C4-2B (cell line): ENCODE measurements around the gene AP1AR.

ENCODE experiments used
- ZFX ChIP-seq: fragments of 450-650 bp; IDR thresholded peaks from 2 replicates; pipeline ENCODE4 v1.6.1; 2017
- TF ChIP-seq, protein P1 (sequence below): fragments of 450-650 bp; conservative IDR thresholded peaks from 2 replicates; pipeline ENCODE4 v1.5.1; 2017; ENCODE audit warnings: mild to moderate bottlenecking

DNA sequence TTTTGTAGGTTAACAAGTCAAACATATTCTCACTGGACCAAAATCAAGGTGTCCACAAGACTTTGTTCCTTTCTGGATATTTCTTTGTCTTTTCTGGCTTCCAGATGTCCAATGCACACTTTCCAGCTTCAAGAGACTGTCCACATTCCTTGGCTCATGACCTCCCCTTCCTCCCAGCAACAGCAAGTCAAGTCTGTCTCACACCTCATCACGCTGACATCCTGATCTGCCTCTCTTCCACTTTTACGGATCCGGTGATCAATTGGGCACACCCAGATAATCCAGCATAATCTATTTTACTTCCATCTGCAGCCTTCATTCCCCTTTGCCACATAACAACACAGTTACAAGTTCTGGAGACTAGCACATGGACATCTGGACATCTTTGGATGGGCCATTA, 44.5 kb downstream of the AP1AR start:
- TF ChIP-seq, protein P1, sequence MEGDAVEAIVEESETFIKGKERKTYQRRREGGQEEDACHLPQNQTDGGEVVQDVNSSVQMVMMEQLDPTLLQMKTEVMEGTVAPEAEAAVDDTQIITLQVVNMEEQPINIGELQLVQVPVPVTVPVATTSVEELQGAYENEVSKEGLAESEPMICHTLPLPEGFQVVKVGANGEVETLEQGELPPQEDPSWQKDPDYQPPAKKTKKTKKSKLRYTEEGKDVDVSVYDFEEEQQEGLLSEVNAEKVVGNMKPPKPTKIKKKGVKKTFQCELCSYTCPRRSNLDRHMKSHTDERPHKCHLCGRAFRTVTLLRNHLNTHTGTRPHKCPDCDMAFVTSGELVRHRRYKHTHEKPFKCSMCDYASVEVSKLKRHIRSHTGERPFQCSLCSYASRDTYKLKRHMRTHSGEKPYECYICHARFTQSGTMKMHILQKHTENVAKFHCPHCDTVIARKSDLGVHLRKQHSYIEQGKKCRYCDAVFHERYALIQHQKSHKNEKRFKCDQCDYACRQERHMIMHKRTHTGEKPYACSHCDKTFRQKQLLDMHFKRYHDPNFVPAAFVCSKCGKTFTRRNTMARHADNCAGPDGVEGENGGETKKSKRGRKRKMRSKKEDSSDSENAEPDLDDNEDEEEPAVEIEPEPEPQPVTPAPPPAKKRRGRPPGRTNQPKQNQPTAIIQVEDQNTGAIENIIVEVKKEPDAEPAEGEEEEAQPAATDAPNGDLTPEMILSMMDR, result no peak
- no peak for TF ChIP-seq ZFX
